ENCODE measurements around the gene MAP2K3. TPM values are rescaled to one million over a fixed set of nuclear protein-coding genes. Genes with fewer than 3 reads are reported as not detected.

MAP2K3 gene
- total RNA-seq, 4 donors from 2014 or later: 44.4 to 148 (median 59.6) TPM

DNA sequence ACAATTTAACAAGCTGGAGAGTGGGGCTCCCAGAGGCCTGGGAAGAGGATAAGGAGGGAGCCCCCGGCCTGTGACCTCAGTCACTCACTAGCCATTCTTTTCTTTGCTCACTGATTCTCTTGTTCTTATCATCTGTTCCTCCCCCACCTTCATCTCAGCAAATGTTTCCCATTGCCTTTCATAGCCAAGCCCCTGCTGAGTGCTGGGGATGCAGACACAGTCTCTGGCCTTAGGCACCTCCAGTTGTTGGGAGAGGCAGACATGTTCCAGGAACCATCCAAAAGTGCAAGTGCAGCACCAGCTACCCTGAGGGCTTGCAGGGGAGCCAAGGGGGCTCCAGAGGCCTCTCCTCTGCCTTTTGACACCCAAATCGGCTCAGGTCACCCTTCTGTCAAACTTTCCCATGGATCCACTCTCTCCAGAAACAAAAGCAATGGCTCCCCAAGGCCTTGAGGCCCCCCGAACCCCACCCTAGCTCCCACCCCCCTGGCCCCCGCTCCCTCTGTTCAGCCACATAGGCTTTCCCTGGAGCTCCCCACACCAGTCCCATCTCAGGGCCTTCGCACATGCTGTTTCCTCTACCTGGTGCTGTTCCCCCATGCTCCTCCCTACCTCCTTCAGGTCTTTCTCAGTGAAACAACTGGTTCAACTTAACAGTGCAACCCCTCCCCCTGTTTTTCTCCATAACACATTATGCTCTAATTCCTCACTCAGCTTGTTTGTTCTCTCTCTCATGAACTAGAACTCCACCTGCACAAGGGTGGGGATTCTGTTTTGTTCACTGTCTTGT, 76.7 kb downstream of the MAP2K3 start:
- no peak overlapping the region for H3K27ac ChIP-seq
- intact Hi-C loops (cut with DNase I; ENCODE audit: low total_unique reads): no loop called here
- H3K9me3 ChIP-seq: no peaks in the 10 kb centered on the region
- in situ Hi-C loops (cut with MboI; ENCODE audit: low pct_ligation_motif_present in 1 of 4, low pct_unique_long_range_greater_than_20kb in 1 of 4, low sequenced_read_pairs in 3 of 4): no loop called here
- H3K4me1 ChIP-seq: no peaks in the 10 kb centered on the region
- WGBS, 2 donors (ENCODE audit: low coverage in 1 of 2): 66% methylated on average over 5 of the region's 5 CpGs; no CpG with 5 or more reads in 1 of the 2 donors
- DNase-seq: no peak
- no peak for TF ChIP-seq POLR2AphosphoS5 (IDR thresholded peaks at IDR 0.05)
- no peak for TF ChIP-seq EP300 (IDR thresholded peaks at IDR 0.05; ENCODE audit: low read depth)
- TF ChIP-seq, protein P1, sequence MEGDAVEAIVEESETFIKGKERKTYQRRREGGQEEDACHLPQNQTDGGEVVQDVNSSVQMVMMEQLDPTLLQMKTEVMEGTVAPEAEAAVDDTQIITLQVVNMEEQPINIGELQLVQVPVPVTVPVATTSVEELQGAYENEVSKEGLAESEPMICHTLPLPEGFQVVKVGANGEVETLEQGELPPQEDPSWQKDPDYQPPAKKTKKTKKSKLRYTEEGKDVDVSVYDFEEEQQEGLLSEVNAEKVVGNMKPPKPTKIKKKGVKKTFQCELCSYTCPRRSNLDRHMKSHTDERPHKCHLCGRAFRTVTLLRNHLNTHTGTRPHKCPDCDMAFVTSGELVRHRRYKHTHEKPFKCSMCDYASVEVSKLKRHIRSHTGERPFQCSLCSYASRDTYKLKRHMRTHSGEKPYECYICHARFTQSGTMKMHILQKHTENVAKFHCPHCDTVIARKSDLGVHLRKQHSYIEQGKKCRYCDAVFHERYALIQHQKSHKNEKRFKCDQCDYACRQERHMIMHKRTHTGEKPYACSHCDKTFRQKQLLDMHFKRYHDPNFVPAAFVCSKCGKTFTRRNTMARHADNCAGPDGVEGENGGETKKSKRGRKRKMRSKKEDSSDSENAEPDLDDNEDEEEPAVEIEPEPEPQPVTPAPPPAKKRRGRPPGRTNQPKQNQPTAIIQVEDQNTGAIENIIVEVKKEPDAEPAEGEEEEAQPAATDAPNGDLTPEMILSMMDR (IDR thresholded peaks at IDR 0.05): no peak
- TF ChIP-seq POLR2A (IDR thresholded peaks at IDR 0.05): no peak
- H3K27me3 ChIP-seq: no peaks in the 10 kb centered on the region
- no peaks in the 10 kb centered on the region for H3K36me3 ChIP-seq
- H3K4me3 ChIP-seq: no peak overlapping the region

DNA sequence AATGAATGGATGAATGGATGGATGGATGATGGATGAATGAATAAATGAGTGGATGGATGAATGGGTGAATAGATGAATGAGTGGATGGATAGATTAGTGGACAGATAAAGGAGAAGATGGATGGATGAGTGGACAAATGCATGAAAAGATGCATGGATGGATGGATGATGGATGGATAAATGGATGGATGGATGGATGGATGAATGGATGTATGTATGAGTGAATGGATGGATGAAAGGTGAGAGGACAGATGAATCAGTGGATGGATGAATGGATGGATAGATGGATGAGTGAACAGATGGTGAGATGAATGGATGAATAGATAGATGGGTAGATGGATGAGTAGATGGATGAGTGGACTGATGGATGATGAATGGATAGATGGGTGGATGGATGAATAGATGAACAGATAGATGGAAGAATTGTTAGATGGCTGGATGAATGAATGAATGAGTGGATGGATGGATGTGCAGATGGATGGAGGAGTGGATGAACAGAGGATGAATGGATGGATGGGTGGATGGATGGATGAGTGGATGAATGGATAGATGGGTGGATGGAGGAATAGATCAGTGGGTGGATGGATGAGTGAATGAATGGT, 77.9 kb downstream of the MAP2K3 start:
- intact Hi-C loops (cut with DNase I; ENCODE audit: low total_unique reads): no loop called here

DNA sequence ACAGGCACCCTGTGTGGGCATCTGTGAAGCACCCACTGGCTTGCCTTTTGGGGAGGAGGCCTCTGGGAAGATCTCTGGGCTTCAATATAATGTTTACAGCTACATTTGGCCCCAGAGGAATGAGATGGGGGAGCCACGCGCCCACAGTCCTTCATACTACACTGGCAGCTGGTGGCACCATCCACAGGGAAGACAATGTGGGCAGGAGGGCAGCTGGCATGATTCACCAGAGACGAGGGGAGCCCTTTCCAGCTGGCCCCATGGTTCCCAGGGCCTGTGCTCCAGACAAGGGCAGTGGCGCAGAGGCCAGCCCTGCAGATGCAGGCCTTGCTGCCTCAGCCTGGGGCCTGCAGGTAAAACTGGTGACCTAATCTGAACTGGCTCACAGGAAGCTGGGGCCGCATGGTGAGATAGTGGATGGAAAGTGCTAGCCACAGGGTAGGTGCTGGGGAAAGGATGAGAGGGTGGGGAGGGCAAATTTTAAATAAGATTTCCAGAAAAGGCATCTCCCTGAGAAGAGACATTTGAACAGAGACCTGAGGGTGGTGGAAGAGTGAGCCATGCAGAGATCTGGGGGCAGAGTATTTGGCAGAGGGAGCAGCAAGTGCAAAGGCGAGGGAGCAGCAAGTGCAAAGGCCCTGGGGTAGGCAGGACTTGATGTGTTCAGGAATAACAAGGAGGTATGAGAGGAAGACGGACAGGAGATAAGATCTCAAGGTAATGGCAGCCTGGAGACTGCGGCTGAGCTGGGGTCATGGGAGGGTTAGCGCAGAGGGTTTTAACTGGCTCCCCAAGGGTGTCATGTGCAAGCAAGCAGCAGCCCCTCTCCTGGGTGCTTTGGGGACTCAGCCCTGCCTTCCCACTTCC, 79.5 kb downstream of the MAP2K3 start:
- no peak for DNase-seq
- Histone ChIP-seq H3K36me3 (no peaks in the 10 kb centered on the region), H3K27ac (no peak overlapping the region), H3K27me3 (no peaks in the 10 kb centered on the region), H3K4me3 (no peak overlapping the region), H3K9me3 (no peaks in the 10 kb centered on the region), H3K4me1 (no peaks in the 10 kb centered on the region)
- WGBS, 2 donors (ENCODE audit: low coverage in 1 of 2): 84 to 87% methylated on average over 5 to 9 of the region's 9 CpGs
- no peak for TF ChIP-seq POLR2AphosphoS5 (IDR thresholded peaks at IDR 0.05)
- no peak for TF ChIP-seq EP300 (IDR thresholded peaks at IDR 0.05; ENCODE audit: low read depth)
- intact Hi-C loops (cut with DNase I; ENCODE audit: low total_unique reads) (no loop called here), in situ Hi-C loops (cut with MboI; ENCODE audit: low pct_ligation_motif_present in 1 of 4, low pct_unique_long_range_greater_than_20kb in 1 of 4, low sequenced_read_pairs in 3 of 4) (no loop called here)

More for the DNA sequence above, 77.9 kb downstream of the MAP2K3 start:
- H3K4me1 ChIP-seq: no peaks in the 10 kb centered on the region
- no peak for DNase-seq
- H3K9me3 ChIP-seq: no peaks in the 10 kb centered on the region
- no peaks in the 10 kb centered on the region for H3K36me3 ChIP-seq
- in situ Hi-C loops (cut with MboI; ENCODE audit: low pct_ligation_motif_present in 1 of 4, low pct_unique_long_range_greater_than_20kb in 1 of 4, low sequenced_read_pairs in 3 of 4): no loop called here
- TF ChIP-seq, protein P1 (IDR thresholded peaks at IDR 0.05): no peak
- no peak for TF ChIP-seq EP300 (IDR thresholded peaks at IDR 0.05; ENCODE audit: low read depth)
- TF ChIP-seq POLR2A (IDR thresholded peaks at IDR 0.05): no peak
- TF ChIP-seq POLR2AphosphoS5 (IDR thresholded peaks at IDR 0.05): no peak
- H3K27me3 ChIP-seq: no peaks in the 10 kb centered on the region
- H3K27ac ChIP-seq: no peak overlapping the region
- H3K4me3 ChIP-seq: no peak overlapping the region

Other genes with a start within 250 kb of the MAP2K3 start
- 100 to 1,000 TPM in 2 of 4 donors, 10 to 100 TPM in 2; 95.5 to 123 (median 108) TPM for gene USP22, start 241.7 kb upstream of the MAP2K3 start, total RNA-seq
- gene DHRS7B, start 157.7 kb upstream of the MAP2K3 start, total RNA-seq: 10 to 100 TPM; 14.6 to 80.6 (median 47.7) TPM
- 10 to 100 TPM; 15.1 to 35.0 (median 24.5) TPM for gene TMEM11, start 70.5 kb upstream of the MAP2K3 start, total RNA-seq
- 1 to 10 TPM; 1.4 to 7.9 (median 5.0) TPM for gene NATD1, start 31.3 kb upstream of the MAP2K3 start, total RNA-seq
- 1 to 10 TPM; 1.1 to 2.5 (median 2.3) TPM for gene KCNJ12, start 91.6 kb downstream of the MAP2K3 start, total RNA-seq

Data from transverse colon (tissue), 4 donors.